Heart left ventricle (tissue), 16 donors: ENCODE results near the gene TEX29. TPM values are rescaled to one million over a fixed set of nuclear protein-coding genes. Genes with fewer than 3 reads are reported as not detected.

ENCODE experiments used
- ATAC-seq, 4 donors: fragments of 200-7000 bp; cut with Tn5 transposase; one replicate each; pipeline ENCODE4 v1.9.1; 2020 to 2022; ENCODE audit warnings: moderate library complexity in 4 of 4, mild to moderate bottlenecking in 3 of 4, moderate number of reproducible peaks in 1 of 4
- DNase-seq, 5 donors: peaks; one replicate each; pipeline ENCODE4 v3.0.0-alpha.2; 2020
- H3K27ac ChIP-seq, 12 donors: fragments of 200-600 bp; sonication (generic) in 4 of 12; one replicate each; pipeline versions ENCODE4 v1.5.0 to v1.8.0; 2016 to 2022; ENCODE audit warnings: mild to moderate bottlenecking in 2 of 12
- H3K27me3 ChIP-seq, 9 donors: fragments of 200-600 bp; sonication (generic) in 2 of 9; one replicate each; pipeline versions ENCODE4 v1.5.1 to v1.8.0; 2016 to 2022; ENCODE audit warnings: mild to moderate bottlenecking in 3 of 9
- H3K36me3 ChIP-seq, 9 donors: fragments of 200-600 bp; sonication (generic) in 2 of 9; one replicate each; pipeline versions ENCODE4 v1.5.0 to v1.8.0; 2018 to 2022; ENCODE audit warnings: mild to moderate bottlenecking in 2 of 9
- H3K4me1 ChIP-seq, 12 donors: fragments of 200-600 bp; sonication (generic) in 4 of 12; one replicate each; pipeline versions ENCODE4 v1.5.0 to v1.8.0; 2016 to 2022; ENCODE audit warnings: mild to moderate bottlenecking in 3 of 12
- H3K4me3 ChIP-seq, 12 donors: fragments of 200-600 bp; sonication (generic) in 4 of 12; one replicate each; pipeline versions ENCODE4 v1.5.0 to v1.8.0; 2017 to 2022; ENCODE audit warnings: mild to moderate bottlenecking in 9 of 12, moderate library complexity in 4 of 12
- H3K9me3 ChIP-seq, 12 donors: fragments of 200-600 bp; sonication (generic) in 4 of 12; one replicate each; pipeline versions ENCODE4 v1.5.0 to v1.8.0; 2016 to 2022; ENCODE audit warnings: mild to moderate bottlenecking in 1 of 12
- CTCF ChIP-seq, 12 donors: fragments of 200-600 bp; sonication (generic) in 4 of 12; IDR thresholded peaks; one replicate each; pipeline versions ENCODE4 v1.5.0 to v1.8.0; 2018 to 2022; ENCODE audit warnings: antibody characterized with exemption in 12 of 12, mild to moderate bottlenecking in 5 of 12
- POLR2A ChIP-seq, 2 donors: fragments of 450-650 bp; IDR thresholded peaks; one replicate each; pipeline ENCODE4 v1.6.1; 2017; ENCODE audit warnings: antibody characterized with exemption in 2 of 2, mild to moderate bottlenecking in 2 of 2, moderate library complexity in 2 of 2
- WGBS, 4 donors: extraction: QIAGEN DNeasy Blood & Tissue Kit in 2 of 4; methylation state at CpG; one replicate each; pipeline versions ENCODE4 v1.1.5 to v1.1.7; 2013 to 2018; 5-methylcytosine and 5-hydroxymethylcytosine counted together
- intact Hi-C, 10 donors: fragments of 100-400 bp; cut with DNase I; formaldehyde crosslinking; loops; one replicate each; pipeline versions ENCODE4 v1.11.1 to v1.14.2; 2022
- polyA plus RNA-seq, 2 donors: library from polyadenylated mRNA; stranded (reverse); fragments of 200-250 nt; gene quantifications; one replicate each; pipeline ENCODE4 v1.2.3, GENCODE V29; 2013
- total RNA-seq, 9 donors: library from RNA; depleted of rRNA in 2 of 9; stranded (reverse); fragments of >200 nt in 2 of 9; fragmentation: NEBNext Ultra II Directional in 3 of 9; extraction: Animal tissue kit (Norgen Biotek cat#: 25700) in 3 of 9; gene quantifications; one replicate each; pipeline versions ENCODE4 v1.1.0 to v1.2.4, GENCODE V29; 2016 to 2023
- donor health status: ischemic (EF 13 %, LVEDD 7.1; RV severe dilation, severe dysfunction).
- donor health status: healthy with polysubstance abuse.
- donor health status: DM: no; HTN: yes; CAD: no.
- donor health status: DM: no; HTN: no; CAD: no.
- donor health status: ischemic (EF 25% LVEDD 6.9; RV normal size, moderate dysfunction).
- donor health status: ischemic (EF 25% LVEDD 5.7; RV mildly dilated, moderate dysfunction).
- donor health status: healthy.
- donor health status: DM: yes; HTN: yes; CAD: no.
- donor health status: ischemic (EF 35%, LVEDD 5.7; RV mildly dilated, moderate dysfunction).
- donor health status: nonischemic (EF 11% LVEDD 7.7; RV severe dilation, severe dysfunction).
- donor health status: DM: yes; HTN: yes; CAD: no.
- donor health status: PGD.
- donor health status: ischemic (EF 29% LVEDD 5.4; RV normal size, mild dysfunction).
- donor health status: nonischemic (EF 23%, LVEDD 6.1; RV moderate dilation, normal function).

The TEX29 gene
- total and polyA plus RNA-seq, 11 donors: 0.15 to 0.57 (median 0.35) TPM; not detected in 6

- H3K4me3 ChIP-seq: no peak overlapping the region
- TF ChIP-seq POLR2A (IDR thresholded peaks at IDR 0.05): no peak
- TF ChIP-seq CTCF (IDR thresholded peaks at IDR 0.05): no peak
These were observed 69.4 kb downstream of the TEX29 start for GRCh38 chr13:111389621-111390521.

GRCh38 chr13:111390522-111391270, 70.3 kb downstream of the TEX29 start:
- WGBS, 4 donors: 78 to 84% (median 79%) methylated on average over 17 to 18 of the region's 18 CpGs
- TF ChIP-seq CTCF (IDR thresholded peaks at IDR 0.05) (no peak), POLR2A (IDR thresholded peaks at IDR 0.05) (no peak)
- no peaks in the 10 kb centered on the region for H3K4me1 ChIP-seq
- intact Hi-C loops: no loop called here
- no peaks in the 10 kb centered on the region for H3K9me3 ChIP-seq
- DNase-seq: peak in 2 of 5 donors; percentile 8 to 38
- no peak overlapping the region for H3K4me3 ChIP-seq
- no peak overlapping the region for H3K27ac ChIP-seq
- no peaks in the 10 kb centered on the region for H3K36me3 ChIP-seq
- peaks cover 0 to 19% (median 1%) of the 10 kb centered on the region in 9 donors for H3K27me3 ChIP-seq
- ATAC-seq: no peak

More at GRCh38 chr13:111389621-111390521, 69.4 kb downstream of the TEX29 start:
- no peaks in the 10 kb centered on the region for H3K4me1 ChIP-seq
- peaks cover 0 to 24% (median 3%) of the 10 kb centered on the region in 9 donors for H3K27me3 ChIP-seq
- no peak overlapping the region for H3K27ac ChIP-seq
- WGBS, 4 donors: 76 to 81% (median 78%) methylated on average over 19 to 21 of the region's 21 CpGs
- no peak for ATAC-seq
- peak in 2 of 5 donors; percentile 8 to 39 for DNase-seq
- no peaks in the 10 kb centered on the region for H3K36me3 ChIP-seq
- no peaks in the 10 kb centered on the region for H3K9me3 ChIP-seq
- intact Hi-C loops: no loop called here

DNA sequence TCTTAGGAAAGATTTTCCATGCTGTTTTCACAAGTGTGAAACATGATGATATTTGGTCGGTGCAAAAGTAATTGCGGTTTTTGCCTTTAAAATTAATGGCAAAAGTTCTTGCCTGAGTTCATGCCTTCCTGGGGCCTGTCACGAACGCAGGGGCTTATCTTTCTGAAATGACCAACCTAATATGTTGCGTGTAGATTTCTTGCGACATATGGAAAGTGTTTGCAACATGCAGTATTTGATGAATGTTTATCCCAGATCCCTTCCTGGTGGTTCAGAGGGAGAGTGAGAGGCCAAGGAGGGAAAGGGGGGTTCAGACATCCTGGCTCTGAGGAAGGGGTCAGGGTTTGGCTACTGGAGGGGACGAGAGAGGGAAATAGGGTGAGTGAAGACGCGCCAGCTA, 72.0 kb downstream of the TEX29 start:
- 81 to 87% (median 83%) methylated on average over 9 of the region's 9 CpGs for WGBS, 4 donors
- Histone ChIP-seq H3K9me3 (no peaks in the 10 kb centered on the region), H3K27me3 (peaks cover 0 to 17% (median 0%) of the 10 kb centered on the region in 9 donors), H3K36me3 (no peaks in the 10 kb centered on the region), H3K4me3 (no peak overlapping the region), H3K4me1 (no peaks in the 10 kb centered on the region), H3K27ac (no peak overlapping the region)
- intact Hi-C loops: no loop called here
- ATAC-seq: no peak
- DNase-seq: no peak
- no peak for TF ChIP-seq CTCF (IDR thresholded peaks at IDR 0.05)
- TF ChIP-seq POLR2A (IDR thresholded peaks at IDR 0.05): no peak

DNA sequence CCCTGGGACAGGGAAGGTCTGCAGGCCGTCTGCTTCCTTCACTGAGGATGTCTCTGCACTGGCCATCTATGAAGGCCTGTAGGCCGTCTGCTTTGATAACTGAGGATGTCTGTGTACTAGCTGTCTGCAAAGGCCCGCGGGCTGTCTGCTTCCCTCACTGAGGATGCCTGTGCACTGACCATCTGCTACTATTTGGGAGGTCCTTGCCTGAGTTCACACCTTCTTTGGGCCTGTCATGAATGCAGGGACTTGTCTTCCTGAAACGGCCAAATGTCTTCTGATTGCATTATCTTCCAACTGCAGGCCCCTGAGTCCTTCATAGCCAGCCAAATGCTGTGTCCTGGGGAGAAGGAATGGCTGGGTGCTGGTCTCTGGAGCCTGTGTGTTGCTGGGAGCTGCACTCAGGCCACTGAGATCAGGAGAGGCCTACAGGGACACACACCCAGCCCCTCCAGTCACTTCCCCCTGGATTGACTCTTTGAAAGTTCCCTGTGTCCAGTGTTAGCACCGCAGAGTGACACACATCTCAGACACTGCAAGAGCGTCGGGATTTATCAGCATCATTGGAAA, 72.9 kb downstream of the TEX29 start:
- DNase-seq: peak in 1 of 5 donors; percentile 9
- 49 to 73% (median 56%) methylated on average over 8 of the region's 8 CpGs for WGBS, 4 donors
- peaks cover 0 to 10% (median 0%) of the 10 kb centered on the region in 9 donors for H3K27me3 ChIP-seq

More for the DNA sequence above, 72.9 kb downstream of the TEX29 start:
- intact Hi-C loops: no loop called here
- Histone ChIP-seq H3K4me1 (no peaks in the 10 kb centered on the region), H3K4me3 (no peak overlapping the region), H3K27ac (no peak overlapping the region), H3K36me3 (no peaks in the 10 kb centered on the region), H3K9me3 (no peaks in the 10 kb centered on the region)
- TF ChIP-seq POLR2A (IDR thresholded peaks at IDR 0.05) (no peak), CTCF (IDR thresholded peaks at IDR 0.05) (no peak)
- ATAC-seq: no peak
